HG03097 (cell line): ENCODE measurements around the gene SLC24A3.

Source experiments
- ATAC-seq: cut with Tn5 transposase; IDR thresholded peaks from one replicate; pipeline ENCODE4 v1.9.1; 2021; ENCODE audit not compliant: unreplicated experiment, low FRiP score

The SLC24A3 gene

DNA sequence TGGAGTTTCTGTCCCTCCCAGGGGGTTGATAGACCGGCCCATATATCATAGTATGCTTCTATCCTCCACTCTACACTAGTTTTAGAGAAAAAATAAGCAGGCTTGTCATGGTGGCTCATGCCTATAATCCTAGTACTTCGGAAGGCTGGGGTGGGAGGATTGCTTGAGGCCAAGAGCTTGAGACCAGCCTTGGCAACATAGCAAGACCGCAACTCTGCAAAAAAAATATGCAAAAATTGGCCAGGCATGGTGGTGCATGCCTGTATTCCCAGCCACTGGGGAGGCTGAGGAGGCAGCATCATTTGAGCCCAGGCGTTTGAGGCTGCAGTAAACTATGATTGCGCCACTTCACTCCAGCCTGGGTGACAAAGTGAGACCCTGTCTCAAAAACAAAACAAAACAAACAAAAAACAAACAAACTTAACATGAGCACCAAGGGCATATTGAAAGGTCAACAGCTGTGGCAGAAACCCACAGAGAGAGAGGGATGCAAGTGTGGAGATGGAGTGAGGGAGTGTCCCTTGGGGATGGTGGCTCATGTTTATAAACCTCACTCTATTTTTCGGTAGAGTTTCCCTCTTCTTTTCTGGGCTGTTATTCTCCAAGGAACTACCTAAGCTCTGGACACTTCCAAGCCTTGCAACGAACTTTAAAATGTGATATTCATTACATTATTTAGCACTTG lies 24.1 kb downstream of the SLC24A3 start:
- ATAC-seq: no peak

DNA sequence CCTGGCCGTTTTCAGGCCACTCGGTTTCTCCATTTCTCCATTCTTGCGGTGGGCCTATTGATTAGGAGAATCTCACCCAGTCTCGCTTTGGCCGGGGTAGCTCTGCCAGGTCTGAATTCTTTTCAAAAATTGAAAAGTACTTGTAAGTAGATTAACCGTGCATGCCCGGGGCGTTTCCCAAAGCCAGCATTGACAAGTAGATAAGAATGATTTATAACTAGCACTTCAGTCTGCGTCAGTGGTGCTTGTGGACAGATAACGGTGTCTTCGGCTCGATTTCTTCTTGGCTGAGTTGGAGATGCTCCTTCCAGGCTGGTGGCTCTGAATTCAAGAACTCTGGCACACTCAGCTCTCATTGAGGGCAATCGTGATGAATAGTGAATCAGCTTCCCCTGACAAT lies 29.0 kb downstream of the SLC24A3 start:
- no peak for ATAC-seq

DNA sequence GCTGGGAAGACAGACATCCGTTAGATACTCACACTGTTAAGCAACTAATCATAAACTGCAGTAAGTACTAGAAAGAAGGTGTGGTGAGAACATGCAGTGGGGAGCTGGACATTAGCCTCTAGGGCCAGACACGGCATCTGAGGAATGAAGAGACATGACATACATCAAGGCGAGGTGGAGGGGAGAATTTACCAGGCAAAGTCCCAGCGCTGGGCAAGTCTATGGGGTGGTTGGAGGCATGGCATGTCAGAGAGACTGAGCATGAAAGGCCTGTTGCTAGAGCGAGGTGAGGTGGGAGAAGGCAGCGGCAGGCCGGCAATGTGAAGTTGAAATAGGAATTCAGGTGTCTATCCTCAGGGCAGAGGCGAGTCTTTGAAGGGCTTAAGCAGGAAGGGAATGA lies 31.8 kb downstream of the SLC24A3 start:
- ATAC-seq: no peak

DNA sequence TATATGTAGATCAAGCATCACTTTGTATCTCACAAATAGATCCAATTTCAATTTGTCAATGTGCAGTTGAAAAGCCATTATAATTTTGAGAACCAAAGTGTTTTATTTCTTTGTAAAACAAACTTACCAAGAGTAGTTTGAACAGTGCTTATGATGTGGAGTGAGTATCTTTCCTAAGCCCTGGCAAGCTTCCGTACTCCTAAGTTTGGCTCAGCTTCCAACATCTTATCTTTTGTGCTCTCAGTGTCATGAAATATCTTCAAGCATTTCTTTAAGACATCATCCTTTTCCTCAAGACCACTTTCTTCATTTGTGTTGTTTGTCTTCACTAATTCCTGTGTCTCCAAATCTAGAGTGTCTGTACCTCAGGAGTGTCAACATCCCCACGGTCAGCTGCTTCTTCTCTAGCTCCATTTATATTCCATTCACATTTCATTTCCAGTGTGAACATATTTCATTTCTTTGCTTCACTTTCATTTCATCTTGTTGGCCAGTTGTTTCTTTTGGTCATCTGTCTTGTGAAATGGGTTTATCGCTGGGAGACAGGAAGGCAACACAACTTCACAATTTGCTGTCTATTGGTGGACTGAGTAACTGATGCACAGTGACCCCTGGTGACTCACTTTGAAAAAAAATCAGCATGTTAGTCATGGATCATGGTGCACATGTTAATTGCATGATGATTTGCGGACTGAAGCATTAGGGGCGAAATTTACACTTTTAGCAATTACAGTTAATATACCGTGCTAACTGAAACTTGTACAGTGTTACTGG lies 36.9 kb downstream of the SLC24A3 start:
- ATAC-seq: no peak

DNA sequence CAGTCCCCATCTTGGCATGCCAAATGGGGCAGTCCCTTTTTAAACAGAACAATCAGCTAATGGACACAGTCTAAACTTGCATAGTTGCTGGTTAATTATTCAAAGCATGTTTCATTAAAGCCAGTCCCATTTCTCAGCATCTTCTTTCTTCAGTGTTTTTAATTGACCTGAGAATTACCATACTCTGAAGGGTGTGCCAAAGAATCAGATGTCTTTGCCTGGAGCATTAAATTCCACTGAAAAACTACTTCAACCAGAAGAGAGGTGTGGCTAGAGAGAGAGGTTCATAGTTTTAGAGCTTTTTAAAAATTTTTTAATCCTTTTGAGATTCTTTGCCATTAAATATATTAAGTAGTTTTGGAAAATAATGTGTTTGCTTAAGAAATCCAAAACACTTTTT lies 37.9 kb downstream of the SLC24A3 start:
- no peak for ATAC-seq

DNA sequence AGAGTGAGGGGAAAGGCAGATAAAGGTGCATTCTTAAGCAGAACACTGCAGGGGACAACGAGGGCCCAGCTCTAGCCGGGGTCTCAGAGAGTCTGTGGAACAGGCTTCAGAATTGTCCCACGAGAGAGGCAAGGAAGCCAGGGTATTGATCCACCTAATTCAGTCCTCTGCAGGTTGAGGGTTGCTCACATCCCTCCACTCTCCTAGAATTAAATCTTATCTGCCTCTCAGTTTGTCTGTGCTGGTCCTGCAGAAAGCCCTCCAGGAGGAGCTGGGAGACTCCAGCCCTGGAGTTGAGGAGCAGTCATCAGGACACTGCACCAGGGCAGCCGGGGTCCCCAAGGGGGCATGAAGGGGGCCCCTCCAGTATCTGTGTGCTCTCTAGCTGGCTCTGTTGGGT lies 39.1 kb downstream of the SLC24A3 start:
- no peak for ATAC-seq

DNA sequence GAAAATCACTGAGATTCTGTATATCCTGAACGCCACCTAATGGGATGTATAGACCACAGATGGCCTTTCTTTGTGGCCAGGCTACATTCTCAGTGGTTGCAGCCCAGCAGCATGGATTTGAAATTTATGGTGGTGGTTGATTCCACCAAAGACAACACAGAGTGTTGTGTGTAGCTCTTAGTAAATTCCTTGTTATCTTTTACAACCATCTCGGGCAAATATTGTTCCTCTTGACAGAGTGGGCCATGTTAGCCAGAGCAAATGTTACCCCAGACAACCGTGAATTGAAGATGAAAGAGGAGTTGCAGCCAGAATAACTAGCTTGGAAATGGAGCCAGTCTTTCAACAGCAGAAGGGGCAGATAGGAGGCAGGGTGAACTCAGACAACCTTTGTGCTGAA lies 39.5 kb downstream of the SLC24A3 start:
- no peak for ATAC-seq

DNA sequence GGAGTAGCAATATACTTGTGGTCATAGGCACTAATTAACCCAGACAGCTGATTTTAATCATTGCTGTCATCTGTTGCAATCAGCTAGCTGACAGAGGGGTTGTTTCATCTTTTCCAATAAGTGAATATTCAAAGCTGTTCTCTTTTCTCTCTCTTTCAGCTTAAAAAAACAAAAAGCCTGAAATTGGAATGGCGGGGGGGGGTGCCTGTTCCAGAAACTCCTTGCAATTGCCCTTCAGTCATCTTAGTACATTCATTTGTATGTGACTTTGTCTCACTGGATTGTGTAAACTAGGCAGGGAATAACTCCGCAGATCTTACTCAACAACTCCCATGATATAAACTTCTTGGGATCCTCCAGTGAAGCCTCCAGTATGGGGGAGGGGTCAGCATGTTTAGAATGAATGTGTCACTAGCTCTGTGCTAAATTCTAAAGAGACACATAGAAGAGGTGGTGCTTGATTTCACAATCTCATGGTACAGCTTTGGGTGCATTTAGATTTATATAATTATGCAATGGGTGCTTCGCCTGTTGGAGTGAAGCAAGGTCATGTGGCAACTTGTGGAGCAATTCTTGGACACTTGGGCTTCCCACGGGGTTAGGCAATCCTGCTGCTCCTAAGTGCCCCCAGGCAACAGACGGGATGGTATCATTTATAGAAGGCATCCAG lies 40.1 kb downstream of the SLC24A3 start:
- ATAC-seq: no peak

DNA sequence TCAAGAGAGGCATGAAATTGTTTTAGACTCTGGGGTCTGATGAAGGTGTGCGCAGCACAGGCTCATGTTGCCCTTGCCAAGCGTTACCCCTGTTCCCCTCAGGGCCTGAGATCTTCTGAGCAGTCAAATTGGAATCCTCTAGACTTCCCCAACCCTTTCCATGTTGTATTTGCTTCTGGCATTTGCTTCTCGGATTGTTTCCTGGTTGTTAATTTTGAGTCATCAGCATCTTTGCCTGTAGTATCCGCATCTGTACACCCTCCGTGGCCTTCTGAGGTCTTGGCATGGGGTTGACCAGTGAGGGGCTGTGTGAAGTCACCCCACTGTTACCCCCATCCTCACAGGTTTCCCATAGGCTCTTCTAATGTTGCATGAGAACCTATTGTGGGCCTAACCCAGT lies 40.9 kb downstream of the SLC24A3 start:
- no peak for ATAC-seq

DNA sequence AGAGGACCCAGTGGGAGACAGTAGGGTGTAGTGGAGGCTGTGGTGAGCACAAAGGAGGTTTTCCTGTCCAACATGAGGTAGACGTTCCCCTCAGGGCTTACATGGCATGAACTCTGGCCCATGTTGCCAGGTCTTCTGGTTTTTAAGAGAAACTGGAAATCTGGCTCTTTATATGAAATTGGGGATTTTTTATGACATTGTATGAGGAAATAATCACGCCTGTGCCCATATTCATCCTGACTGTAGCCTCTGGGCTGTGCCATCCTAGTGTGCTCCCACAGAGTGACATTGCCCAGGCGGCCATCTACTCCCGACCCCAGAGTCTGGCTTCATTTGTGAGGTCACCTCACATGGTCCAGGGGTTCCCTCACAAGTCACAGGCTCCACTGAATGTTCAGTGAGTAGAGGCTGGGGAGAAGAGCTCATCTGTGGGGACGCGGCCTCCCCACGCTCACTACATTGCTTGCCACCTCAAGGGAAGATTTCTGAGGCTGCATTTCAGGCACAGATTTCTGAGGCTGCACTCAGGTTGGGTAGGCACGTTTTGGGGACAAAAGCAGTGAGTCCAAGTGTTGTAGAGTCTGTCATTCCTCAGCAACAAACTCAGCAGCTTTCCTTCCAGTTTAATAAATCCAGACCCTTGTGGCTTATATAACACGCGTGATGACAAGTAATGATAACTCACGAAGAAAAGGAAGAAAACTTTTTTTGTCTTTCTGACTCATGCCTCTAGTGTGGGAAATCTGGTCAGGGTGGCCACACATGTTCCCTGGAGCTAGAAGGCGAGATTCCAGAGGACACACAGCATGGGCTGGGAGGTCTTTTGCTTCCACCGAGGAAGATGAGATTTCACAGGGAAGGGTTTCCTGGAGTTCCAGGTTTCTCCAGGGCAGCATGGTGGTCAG lies 41.7 kb downstream of the SLC24A3 start:
- ATAC-seq: no peak

DNA sequence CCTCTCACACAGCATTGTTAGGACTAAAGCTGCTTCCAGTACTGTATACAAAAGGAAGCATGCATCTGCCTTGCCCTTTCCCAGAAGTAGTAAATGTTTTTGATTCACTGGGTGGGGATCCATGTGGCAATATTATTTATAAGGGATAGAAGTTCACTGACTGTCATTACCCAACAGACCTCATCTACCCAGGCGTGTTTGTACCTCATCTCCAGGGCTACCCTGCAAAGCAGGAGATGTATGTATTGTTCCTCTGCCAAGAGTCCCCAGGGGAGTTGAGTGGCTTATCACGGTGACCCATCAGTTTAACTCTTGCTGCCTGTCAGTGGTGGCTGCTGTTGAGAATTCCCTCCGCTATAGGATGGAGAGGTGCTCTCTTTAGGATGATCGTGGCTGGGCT lies 42.5 kb downstream of the SLC24A3 start:
- ATAC-seq: no peak

DNA sequence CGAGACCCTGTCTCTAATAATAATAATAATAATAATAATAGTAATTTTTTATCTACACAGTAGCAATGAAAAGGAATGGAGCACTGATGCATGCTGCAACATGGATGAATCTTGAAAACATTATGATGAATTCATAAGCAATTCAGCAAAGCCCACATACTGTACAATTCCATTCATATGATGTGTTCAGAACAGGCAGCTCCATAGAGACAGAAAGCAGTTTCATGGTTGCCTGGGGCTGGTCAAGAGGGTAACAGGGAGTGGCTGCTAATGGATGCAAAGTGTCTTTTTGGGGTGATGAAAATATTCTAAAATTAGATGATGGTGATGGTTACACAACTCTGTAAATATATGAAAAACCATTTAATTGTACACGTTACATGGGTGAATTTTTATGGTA lies 43.6 kb downstream of the SLC24A3 start:
- ATAC-seq: no peak

DNA sequence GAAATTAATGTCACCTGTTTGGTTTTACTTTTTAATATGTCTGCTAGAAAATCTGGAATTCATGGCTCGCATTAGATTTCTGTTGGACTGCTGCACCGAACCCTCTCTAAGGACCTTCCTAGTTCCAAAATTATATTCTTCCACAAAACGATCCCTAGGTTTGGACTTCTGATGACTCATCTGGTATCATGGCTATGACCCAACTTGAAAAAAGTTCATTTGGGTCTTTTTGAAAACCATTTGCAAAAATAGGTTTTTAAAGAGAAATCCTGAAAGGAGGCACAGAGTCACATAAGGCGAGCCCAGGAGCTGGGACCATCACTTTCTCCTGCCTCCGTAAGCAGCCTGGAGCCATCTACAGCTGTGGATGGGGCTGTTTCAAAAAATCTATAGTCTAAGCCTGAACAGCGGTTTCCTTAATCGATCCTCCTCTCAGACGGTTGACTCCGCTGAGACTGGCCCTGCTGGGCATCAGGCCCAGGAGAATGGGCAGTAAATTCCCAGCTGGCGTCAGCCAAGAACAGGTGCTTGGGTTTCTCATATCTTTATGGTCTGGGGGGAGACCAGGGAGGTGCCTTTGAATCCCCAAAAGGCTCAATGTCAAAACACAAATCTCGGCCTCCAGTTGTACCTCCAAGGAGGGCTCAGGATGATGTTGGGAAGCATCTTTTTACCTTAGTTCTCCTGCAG lies 44.6 kb downstream of the SLC24A3 start:
- no peak for ATAC-seq

DNA sequence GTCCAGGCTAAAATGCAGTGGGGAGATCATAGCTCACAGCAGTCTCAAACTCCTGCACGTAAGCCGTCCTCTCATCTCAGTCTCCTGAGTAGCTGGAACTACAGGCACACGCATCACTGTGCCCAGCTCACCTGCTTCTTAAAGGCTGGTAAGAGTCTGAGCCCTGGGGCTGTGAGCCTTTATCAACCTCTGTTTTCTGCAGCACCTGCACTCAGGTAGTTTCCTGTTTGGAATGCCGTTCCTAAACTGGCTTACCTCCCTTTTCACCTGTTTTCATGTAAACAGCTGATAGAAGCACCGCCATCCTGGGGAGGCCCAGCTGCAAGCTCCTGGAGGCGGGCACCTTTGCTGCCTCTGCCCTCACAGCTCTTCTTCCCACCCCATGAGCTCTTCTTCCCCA lies 45.4 kb downstream of the SLC24A3 start:
- no peak for ATAC-seq

DNA sequence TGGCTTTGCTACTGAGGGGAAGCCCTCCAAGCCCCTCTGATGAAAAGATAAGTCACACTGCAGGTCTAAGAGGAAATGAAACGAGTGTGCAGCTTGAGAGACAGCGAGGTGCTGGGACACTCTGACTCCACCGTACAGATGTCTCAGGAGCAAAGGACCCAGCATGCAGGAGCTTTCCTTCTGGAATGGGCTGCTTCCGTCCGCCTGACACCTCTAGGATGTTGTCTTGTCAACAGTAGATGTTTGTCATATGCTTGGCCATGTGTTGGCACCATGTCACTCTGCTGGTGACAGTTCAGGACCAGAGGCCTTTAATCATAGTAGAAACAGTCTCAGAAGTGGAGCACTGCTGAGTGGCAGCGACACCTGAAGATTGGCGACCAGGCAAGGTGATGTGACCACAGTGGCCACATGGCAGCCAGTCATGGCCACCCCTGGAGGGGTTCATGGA lies 46.7 kb downstream of the SLC24A3 start:
- ATAC-seq: no peak

DNA sequence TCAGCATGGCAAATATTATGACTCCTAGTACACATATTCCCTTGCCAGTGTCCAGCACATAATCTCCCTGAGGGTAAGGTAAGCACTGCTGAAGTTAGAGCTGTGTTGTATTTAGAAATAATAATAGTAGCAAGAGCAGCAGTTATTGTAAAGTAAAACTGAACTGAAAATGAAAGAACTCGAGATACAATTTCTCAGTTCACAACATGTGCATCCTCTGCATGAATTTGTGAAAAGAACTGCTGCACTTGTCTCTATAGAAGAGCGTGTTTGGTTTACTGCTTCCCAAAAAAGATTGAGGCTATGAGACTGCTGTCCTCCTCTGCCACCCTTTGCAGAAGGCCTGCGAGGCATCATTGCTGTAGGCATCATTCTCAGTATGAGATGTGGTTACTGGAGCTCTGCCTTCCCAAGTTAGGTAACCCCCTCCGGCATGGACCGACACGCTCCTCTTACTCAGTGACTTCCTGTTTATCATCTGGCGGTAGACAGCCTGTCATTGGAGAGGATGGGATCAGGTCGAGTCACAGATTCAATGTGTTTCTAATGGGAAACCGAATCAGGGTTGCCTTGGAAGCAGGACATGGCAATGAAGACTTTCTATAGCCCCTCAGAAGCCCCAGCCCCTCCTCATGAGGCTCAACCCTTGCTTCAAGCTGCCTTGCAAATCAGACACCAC lies 48.1 kb downstream of the SLC24A3 start:
- ATAC-seq: no peak

DNA sequence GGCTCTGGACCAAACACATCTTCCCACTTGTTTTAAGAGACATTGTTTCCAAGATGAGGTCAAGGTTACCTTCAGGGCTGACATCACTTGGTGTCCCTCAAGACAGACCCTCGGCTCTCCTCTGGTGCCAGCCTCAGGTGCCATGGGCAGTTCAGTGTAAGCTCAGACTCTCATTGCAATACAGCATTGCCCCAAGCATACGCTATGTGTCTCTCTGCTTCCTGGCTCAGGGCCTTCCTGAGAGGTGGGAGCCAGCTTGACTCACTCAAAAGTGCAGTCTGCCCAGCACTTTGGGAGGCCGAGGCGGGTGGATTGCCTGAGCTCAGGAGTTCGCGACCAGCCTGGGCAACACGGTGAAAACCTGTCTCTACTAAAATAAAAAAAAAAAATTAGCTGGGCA lies 51.7 kb downstream of the SLC24A3 start:
- no peak for ATAC-seq

DNA sequence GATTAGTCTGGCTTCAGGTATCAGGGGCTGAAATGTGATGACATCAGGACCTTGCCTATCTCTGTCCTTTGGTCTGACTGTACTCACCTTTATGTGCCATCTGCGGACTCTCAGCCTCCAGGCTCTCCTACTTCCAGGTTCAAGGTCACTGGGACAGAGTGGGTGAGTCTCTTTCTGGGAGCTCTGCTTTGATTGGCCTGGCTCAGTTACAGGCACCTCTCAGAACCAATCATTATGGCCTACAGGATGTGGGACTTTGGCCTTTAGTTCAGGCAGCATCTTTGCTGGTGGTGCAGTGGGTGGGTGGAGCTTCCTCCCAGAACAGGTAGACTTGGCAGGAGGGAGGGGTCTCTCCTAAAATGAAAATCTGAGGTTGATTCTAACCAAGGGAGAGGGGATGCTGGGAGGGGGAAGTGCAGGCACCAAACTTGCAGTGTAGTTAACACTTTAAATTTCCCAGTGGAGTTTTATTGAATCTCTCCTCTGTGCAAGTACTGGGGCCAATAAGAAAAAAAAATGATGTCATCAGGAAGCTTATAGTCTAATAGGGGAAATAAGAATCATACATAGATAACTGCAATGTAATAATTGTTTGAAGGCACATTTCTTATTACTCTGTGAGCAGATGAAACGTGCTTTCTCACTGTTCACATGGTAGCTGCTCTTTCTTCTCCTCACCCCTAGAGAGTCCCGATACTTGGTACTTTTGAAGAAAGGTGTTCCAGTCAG lies 53.4 kb downstream of the SLC24A3 start:
- no peak for ATAC-seq

DNA sequence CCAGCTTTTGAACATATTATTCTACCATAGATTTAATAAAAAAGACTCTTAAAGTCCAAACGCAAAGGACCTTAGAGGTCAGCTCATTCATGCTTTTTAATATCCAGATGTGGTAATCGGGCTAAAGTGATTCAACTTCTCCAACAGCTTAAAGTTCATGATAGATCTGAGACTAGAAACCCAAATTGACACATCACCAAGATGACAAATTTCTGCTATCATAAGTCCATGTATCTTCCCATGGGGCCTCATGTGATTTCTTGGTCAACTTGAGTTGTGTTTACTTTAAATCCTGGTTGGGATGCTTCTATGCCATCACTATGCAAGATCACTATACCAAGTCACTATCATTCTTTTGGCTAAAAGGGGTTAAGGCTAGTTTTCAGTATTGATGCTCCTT lies 56.0 kb downstream of the SLC24A3 start:
- no peak for ATAC-seq
